HG02759 (cell line): ENCODE results near the gene OR8G5.
"Not testable (repeated sequence)": the region's sequence is repeated elsewhere in the genome, so short reads cannot be mapped to it uniquely, and the experiment has no call there.

ENCODE experiments used
- ATAC-seq: cut with Tn5 transposase; IDR thresholded peaks from one replicate; pipeline ENCODE4 v1.9.1; 2021; ENCODE audit warnings: mild to moderate bottlenecking, moderate library complexity; ENCODE audit not compliant: unreplicated experiment

OR8G5 gene, protein sequence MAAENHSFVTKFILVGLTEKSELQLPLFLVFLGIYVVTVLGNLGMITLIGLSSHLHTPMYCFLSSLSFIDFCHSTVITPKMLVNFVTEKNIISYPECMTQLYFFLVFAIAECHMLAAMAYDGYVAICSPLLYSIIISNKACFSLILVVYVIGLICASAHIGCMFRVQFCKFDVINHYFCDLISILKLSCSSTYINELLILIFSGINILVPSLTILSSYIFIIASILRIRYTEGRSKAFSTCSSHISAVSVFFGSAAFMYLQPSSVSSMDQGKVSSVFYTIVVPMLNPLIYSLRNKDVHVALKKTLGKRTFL

DNA sequence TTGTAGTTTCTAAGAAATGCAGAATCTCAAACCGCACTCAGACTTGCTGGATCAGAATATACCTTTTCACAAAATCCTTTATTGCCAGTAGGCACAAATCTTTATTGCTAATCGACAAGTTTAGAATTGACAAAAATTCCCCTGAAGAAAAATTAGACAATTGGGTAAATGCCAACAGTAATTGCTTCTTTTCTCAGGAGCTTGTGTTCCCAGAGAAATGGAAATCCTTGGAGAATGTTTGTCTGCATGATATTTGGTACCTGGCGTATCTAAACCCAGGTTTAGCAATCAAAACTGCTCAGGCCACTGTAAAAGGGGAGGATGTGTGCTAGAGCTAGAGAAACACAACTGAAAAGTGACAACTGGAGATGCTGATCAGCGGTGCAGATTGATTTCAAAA is at the start of gene OR8G5:
TSS of gene OR8G5 (plus strand) at position 301 of the 400 bp plus-strand sequence. CDS start 8,556 bp downstream, outside the sequence.
- no peak for ATAC-seq

DNA sequence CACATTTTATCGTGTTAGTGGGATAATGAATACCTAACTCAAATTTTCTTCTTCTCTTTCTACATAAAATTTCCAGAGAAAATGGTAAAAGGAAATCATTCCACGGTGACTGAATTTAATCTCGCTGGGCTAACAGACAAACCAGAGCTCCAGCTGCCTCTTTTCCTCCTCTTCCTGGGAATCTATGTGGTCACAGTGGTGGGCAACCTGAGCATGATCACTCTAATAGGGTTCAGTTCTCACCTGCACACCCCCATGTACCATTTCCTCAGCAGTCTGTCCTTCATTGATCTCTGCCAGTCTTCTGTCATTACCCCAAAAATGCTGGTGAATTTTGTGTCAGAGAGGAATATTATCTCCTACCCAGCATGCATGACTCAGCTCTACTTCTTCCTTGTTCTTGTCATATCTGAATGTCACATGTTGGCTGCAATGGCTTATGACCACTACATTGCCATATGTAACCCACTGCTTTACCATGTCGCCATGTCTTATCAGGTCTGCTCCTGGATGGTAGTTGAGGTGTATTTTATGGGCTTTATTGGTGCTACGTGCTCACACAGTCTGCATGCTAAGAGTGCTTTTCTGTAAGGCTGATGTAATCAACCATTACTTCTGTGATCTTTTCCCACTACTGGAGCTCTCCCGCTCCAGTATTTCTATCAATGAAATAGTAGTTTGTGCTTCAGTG is 48.9 kb upstream of the OR8G5 start:
- no peak for ATAC-seq

GRCh38 chr11:124209824-124210357 is 46.3 kb upstream of the OR8G5 start:
- no peak for ATAC-seq

DNA sequence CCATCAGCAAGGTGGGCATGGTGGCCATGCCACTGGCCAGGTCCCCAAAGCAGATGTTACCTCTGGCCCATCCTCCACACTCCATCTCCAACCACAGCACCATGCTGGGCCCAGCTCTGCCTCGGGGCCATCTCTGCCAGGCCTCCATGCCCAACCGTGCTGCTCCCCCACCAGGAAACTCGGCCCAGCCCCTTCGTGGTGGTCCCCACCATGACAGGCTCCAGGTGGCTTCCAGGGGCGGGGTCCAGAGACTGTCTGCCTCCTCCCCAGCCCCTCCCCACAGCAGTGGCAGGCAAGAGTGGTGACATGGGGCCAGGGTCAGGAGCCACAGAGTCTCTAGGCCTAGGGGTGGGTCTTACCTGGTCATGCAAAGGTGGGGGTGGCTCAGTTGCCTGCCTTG is 45.8 kb upstream of the OR8G5 start:
- no peak for ATAC-seq

- ATAC-seq, result no peak
These were observed 44.9 kb upstream of the OR8G5 start for GRCh38 chr11:124211321-124211720.

GRCh38 chr11:124214027-124214426 is 42.1 kb upstream of the OR8G5 start:
- no peak for ATAC-seq

DNA sequence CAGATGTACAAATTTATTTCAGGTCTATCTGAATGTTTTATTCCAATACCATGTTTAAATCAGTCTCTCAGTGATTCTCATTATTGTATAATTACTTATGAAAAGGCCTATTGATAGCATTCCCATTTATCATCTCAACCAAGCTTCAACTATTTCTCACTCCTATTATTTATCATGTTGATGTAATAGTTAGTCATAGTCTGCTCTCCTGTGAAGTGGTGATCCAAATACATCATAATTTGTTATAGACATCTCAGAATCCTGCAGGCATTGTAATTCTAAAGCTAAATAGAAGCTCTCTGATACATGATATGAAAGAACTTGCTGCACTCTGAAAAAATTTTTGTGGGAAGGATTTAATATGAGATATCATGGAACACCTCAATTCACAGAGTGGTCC is 37.0 kb upstream of the OR8G5 start:
- no peak for ATAC-seq

DNA sequence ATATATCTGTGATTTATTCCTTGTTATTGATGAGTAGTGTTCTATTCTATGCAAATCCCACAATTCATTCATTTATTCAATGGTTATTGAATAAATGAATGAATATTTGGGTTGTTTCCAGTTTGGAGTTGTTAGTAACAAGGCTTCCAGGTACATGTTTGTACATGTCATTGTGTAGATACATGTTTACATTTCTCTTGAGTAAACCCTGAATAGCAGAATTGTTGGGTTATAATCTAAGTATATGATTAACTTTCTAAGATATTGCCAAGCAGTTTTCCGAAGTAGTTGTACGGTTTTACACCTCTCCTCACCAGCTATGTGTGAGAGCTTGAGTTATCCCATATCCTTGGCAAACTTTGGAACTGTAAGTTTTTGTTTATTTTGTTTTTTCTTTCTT is 33.8 kb upstream of the OR8G5 start:
- no peak for ATAC-seq

DNA sequence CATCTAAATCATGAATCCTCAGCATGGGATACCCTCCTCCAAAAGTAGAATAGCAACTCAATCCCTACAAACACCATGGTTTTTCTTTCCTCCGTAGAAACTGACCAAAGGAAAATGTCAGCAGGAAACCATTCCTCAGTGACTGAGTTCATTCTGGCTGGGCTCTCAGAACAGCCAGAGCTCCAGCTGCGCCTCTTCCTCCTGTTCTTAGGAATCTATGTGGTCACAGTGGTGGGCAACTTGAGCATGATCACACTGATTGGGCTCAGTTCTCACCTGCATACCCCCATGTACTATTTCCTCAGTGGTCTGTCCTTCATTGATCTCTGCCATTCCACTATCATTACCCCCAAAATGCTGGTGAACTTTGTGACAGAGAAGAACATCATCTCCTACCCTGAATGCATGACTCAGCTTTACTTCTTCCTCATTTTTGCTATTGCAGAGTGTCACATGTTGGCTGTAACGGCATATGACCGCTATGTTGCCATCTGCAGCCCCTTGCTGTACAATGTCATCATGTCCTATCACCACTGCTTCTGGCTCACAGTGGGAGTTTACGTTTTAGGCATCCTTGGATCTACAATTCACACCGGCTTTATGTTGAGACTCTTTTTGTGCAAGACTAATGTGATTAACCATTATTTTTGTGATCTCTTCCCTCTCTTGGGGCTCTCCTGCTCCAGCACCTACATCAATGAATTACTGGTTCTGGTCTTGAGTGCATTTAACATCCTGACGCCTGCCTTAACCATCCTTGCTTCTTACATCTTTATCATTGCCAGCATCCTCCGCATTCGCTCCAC is 31.4 kb upstream of the OR8G5 start:
- not testable (repeated sequence) for ATAC-seq

- no peak for ATAC-seq
These were observed 30.7 kb upstream of the OR8G5 start for GRCh38 chr11:124225471-124225870.

DNA sequence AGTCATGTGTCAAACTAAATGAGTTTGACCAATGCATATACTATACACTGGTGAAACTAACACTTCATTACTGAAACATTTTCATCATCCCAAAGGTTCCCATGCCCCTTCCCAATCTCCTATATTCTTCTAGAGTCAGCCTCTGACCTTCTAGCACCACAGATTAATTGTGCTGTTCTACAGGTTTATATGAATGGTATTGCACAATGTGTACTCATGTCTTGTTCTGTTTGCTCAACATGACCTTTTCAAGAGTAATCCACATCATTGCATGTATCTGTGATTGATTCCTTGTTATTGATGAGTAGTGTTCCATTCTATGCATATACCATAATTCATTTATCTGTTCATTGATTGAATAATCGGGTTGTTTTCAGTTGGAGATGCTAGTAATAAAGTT is 22.8 kb upstream of the OR8G5 start:
- ATAC-seq, result no peak

DNA sequence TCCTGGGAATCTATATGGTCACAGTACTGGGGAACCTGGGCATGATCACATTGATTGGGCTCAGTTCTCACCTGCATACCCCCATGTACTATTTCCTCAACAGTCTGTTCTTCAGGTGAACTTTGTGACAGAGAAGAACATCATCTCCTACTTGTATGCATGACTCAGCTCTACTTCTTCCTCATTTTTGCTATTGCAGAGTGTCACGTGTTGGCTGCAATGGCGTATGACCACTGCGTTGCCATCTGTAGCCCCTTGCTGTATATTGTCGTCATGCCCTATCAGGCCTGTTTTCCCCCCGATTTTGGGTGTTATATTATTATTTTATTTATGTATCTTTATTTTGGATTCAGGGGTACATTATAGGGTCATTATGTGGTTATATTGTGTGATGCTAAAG is 17.7 kb upstream of the OR8G5 start:
- no peak for ATAC-seq

DNA sequence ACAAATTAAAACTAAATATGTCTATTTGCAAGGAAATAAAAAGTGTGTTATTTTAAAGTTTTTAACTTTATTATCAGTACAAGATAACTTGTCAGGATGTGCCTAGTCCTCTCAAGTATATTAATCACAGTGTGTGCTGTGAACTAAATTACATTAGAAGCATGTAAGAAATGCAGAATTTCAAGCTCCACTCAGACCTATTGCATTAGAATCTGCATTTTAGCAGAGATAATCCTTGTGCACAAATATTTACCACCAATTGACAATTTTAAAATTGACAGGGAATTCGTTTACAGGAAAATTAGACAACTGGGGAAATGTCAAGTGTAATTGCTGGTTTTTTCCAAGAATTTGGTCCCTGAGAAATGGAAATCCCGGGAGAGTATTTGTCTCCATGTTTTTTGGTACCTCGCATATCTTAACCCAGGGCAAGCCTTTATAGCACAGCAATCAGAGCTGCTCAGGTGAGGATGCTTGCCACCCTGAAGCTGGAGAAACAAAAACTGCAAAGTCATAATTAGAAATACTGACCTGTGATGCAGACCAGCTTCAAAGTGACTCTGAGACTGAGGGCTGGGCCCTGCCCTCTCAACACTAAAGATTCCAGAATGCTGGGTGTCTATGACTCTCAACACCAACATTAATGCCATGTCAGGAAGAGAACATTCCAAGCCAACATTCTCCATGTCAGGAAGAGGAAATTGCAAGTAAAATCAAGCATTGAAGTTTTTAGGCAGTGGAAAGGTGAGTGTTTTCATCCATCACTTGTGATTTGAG is 15.4 kb upstream of the OR8G5 start, which contains the start of gene OR8G1:
TSS of gene OR8G1 (plus strand) at position 475 of the 777 bp plus-strand sequence. CDS start 8,581 bp downstream, outside the sequence.
- ATAC-seq, result no peak

- ATAC-seq, result not testable (repeated sequence)
These were observed 6.3 kb upstream of the OR8G5 start for GRCh38 chr11:124249869-124250268.

DNA sequence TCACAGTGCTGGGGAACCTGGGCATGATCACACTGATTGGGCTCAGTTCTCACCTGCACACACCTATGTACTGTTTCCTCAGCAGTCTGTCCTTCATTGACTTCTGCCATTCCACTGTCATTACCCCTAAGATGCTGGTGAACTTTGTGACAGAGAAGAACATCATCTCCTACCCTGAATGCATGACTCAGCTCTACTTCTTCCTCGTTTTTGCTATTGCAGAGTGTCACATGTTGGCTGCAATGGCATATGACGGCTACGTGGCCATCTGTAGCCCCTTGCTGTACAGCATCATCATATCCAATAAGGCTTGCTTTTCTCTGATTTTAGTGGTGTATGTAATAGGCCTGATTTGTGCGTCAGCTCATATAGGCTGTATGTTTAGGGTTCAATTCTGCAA is 8.9 kb downstream of the OR8G5 start:
- not testable (repeated sequence) for ATAC-seq

GRCh38 chr11:124270886-124271285 is 14.7 kb downstream of the OR8G5 start:
- ATAC-seq, result not testable (repeated sequence)

GRCh38 chr11:124274000-124274399 is 17.8 kb downstream of the OR8G5 start:
- ATAC-seq, result no peak

DNA sequence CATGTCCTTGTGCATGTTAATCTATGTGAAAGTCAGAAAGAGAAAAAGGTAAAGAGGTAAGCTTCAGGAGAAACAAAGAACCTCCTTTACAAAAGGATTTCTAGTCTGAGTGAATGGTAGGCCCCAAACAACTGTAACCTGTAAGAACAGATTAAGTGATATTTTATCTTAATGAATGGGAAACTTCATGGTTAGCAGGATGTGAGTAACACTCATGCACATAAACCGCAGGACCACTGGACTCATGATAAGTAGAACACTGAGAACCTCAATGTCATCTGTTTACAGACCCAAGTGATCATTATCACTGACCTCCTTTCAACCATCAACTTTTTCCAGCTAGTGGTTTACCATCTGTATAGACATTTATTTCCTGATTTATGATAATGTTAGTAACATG is 19.9 kb downstream of the OR8G5 start:
- no peak for ATAC-seq

GRCh38 chr11:124277207-124277606 is 21.0 kb downstream of the OR8G5 start:
- no peak for ATAC-seq

- no peak for ATAC-seq
These were observed 21.6 kb downstream of the OR8G5 start for GRCh38 chr11:124277804-124278203.
